B cell (primary cell): ENCODE results near the gene TGFA. TPM values are rescaled to one million over a fixed set of nuclear protein-coding genes. Genes with fewer than 3 reads are reported as not detected.

ENCODE experiments used
- ATAC-seq: fragments of 200-7000 bp; cut with Tn5 transposase; one replicate; pipeline ENCODE4 v1.10.0; 2021; ENCODE audit warnings: low read depth, mild to moderate bottlenecking, moderate number of reproducible peaks, moderate library complexity
- CTCF ChIA-PET: fragments of 350-600 bp; sonication (Branson Sonifier 250); formaldehyde crosslinking; loops from one replicate; lab custom pipeline; 2021; ENCODE audit warnings: antibody characterized with exemption, inconsistent platforms; lab: Charles Lee
- POLR2A ChIA-PET: fragments of 350-600 bp; sonication (Branson Sonifier 250); formaldehyde crosslinking; loops from one replicate; lab custom pipeline; 2021; ENCODE audit warnings: antibody characterized with exemption; lab: Charles Lee
- DNase-seq: peaks from one replicate; pipeline ENCODE4 v3.0.0; 2013
- H2AFZ ChIP-seq: 2 replicates; pipeline ENCODE4 v1.6.1; 2012; ENCODE audit warnings: mild to moderate bottlenecking, low read depth, low read length; ENCODE audit not compliant: insufficient read depth, poor library complexity, severe bottlenecking
- H3K27ac ChIP-seq, 2 donors: 1 replicate in 1 of 2; 2 replicates in 1 of 2; pipeline ENCODE4 v1.5.1; 2012 to 2013; ENCODE audit warnings: low read length in 2 of 2, mild to moderate bottlenecking in 2 of 2, moderate library complexity in 1 of 2
- H3K27me3 ChIP-seq, 4 experiments: fragments of 200-600 bp in 1 of 4; sonication (generic) in 1 of 4; replicated peaks in 1 of 4; 1 replicate in 2 of 4; 2 replicates in 2 of 4; pipeline versions ENCODE4 v1.6.1 to v1.7.0; 2013 to 2016; ENCODE audit warnings: low read length in 3 of 4, mild to moderate bottlenecking in 2 of 4, mixed read lengths in 1 of 4, moderate library complexity in 1 of 4; ENCODE audit not compliant: insufficient read depth in 4 of 4, control insufficient read depth in 3 of 4; ENCODE audit errors: control extremely low read depth in 1 of 4
- H3K36me3 ChIP-seq, 2 experiments: replicated peaks in 1 of 2; 1 replicate in 1 of 2; 2 replicates in 1 of 2; pipeline versions ENCODE4 v1.6.1 to v1.7.1; 2013; ENCODE audit warnings: low read length in 1 of 2; ENCODE audit not compliant: insufficient read depth in 2 of 2, control insufficient read depth in 1 of 2; ENCODE audit errors: control extremely low read depth in 1 of 2, extremely low read depth in 1 of 2
- H3K4me1 ChIP-seq, 2 donors: fragments of 200-600 bp in 1 of 2; sonication (generic) in 1 of 2; 1 replicate in 1 of 2; 2 replicates in 1 of 2; pipeline versions ENCODE4 v1.5.1 to v1.6.1; 2013 to 2017; ENCODE audit warnings: low read length in 2 of 2; ENCODE audit not compliant: control insufficient read depth in 2 of 2, insufficient read depth in 2 of 2
- H3K4me2 ChIP-seq: replicated peaks from 2 replicates; pipeline ENCODE3; 2012; ENCODE audit warnings: mild to moderate bottlenecking, low read depth, low read length; ENCODE audit not compliant: poor library complexity, severe bottlenecking
- H3K4me3 ChIP-seq, 5 experiments: fragments of 200-600 bp in 1 of 5; sonication (generic) in 1 of 5; 1 replicate in 3 of 5; 2 replicates in 2 of 5; pipeline versions ENCODE4 v1.5.1 to v1.7.0; 2011 to 2016; ENCODE audit warnings: low read length in 4 of 5, mild to moderate bottlenecking in 4 of 5, low read depth in 2 of 5, control low read depth in 1 of 5, moderate library complexity in 1 of 5; ENCODE audit not compliant: insufficient read depth in 1 of 5; ENCODE audit errors: control extremely low read depth in 1 of 5, extremely low read depth in 1 of 5
- H3K79me2 ChIP-seq: fragments of 200-600 bp; sonication (generic); one replicate; pipeline ENCODE4 v1.6.0; 2016; ENCODE audit warnings: low read length; ENCODE audit not compliant: control insufficient read depth, insufficient read depth
- H3K9ac ChIP-seq: fragments of 200-600 bp; sonication (generic); 2 replicates; pipeline ENCODE4 v1.6.1; 2017; ENCODE audit warnings: mild to moderate bottlenecking, low read length, moderate library complexity
- H3K9me3 ChIP-seq, 3 donors: one replicate each; pipeline versions ENCODE4 v1.6.1 to v1.7.1; 2013; ENCODE audit warnings: low read length in 2 of 3; ENCODE audit not compliant: control insufficient read depth in 2 of 3, insufficient read depth in 1 of 3; ENCODE audit errors: control extremely low read depth in 1 of 3
- H4K20me1 ChIP-seq: 2 replicates; pipeline ENCODE4 v1.6.0; 2012; ENCODE audit warnings: mild to moderate bottlenecking, low read length; ENCODE audit not compliant: insufficient read depth, control insufficient read depth, poor library complexity, severe bottlenecking
- H3K27ac Mint-ChIP-seq: one replicate; pipeline ENCODE4 v1.8.0; 2021; ENCODE audit warnings: mixed read lengths
- H3K27me3 Mint-ChIP-seq: one replicate; pipeline ENCODE4 v1.8.0; 2021; ENCODE audit warnings: mixed read lengths
- H3K4me1 Mint-ChIP-seq: one replicate; pipeline ENCODE4 v1.8.0; 2021; ENCODE audit warnings: mixed read lengths
- H3K4me3 Mint-ChIP-seq: one replicate; pipeline ENCODE4 v1.8.0; 2021; ENCODE audit warnings: mixed read lengths
- H3K9me3 Mint-ChIP-seq: one replicate; pipeline ENCODE4 v1.8.0; 2022; ENCODE audit warnings: mixed read lengths; ENCODE audit not compliant: insufficient read depth
- CTCF ChIP-seq: fragments of 200-600 bp; IDR thresholded peaks from one replicate; pipeline ENCODE4 v1.8.0; 2022; ENCODE audit warnings: antibody characterized with exemption, mild to moderate bottlenecking
- EZH2 ChIP-seq: IDR thresholded peaks from 2 replicates; pipeline ENCODE4 v1.6.1; 2012; ENCODE audit warnings: borderline replicate concordance, low read depth, mild to moderate bottlenecking, moderate library complexity, low read length; ENCODE audit not compliant: insufficient read depth, poor library complexity, severe bottlenecking
- WGBS: methylation state at CpG from one replicate; pipeline ENCODE4 v1.1.5; 2013; ENCODE audit warnings: missing lambda C conversion rate; ENCODE audit not compliant: insufficient coverage; 5-methylcytosine and 5-hydroxymethylcytosine counted together
- intact Hi-C: fragments of 100-400 bp; cut with micrococcal nuclease; formaldehyde crosslinking; loops from one replicate; pipeline ENCODE4 v1.10.0; 2022
- polyA plus RNA-seq: library from polyadenylated mRNA; depleted of rRNA; stranded (reverse); fragments of >200 nt; gene quantifications from 2 replicates; pipeline ENCODE4 v1.2.3, GENCODE V29; 2012
- total RNA-seq, 2 donors: library from RNA; stranded (reverse); fragments of 120-200 nt in 1 of 2; gene quantifications; 1 replicate in 1 of 2; 2 replicates in 1 of 2; pipeline versions ENCODE4 v1.2.3 to v1.2.4, GENCODE V29; 2013 to 2022

TGFA gene
- total and polyA plus RNA-seq, 2 donors (not counting 1 experiment from before 2014, with no cell fraction given): 0.04 TPM; not detected in 1

- no peak for ATAC-seq
- Mint-ChIP-seq H3K27ac (no peak overlapping the region), H3K4me1 (no peaks in the 10 kb centered on the region), H3K4me3 (no peak overlapping the region), H3K27me3 (peaks cover 22% of the 10 kb centered on the region), H3K9me3 (no peaks in the 10 kb centered on the region)
- ChIA-PET POLR2A (no interaction called here), CTCF (no interaction called here)
- no peak for DNase-seq
- Histone ChIP-seq H3K27ac (no peak overlapping the region), H3K9ac (no peak overlapping the region), H3K79me2 (no peaks in the 10 kb centered on the region), H4K20me1 (no peaks in the 10 kb centered on the region), H3K27me3 (peaks cover 0 to 18% (median 6%) of the 10 kb centered on the region in 4 experiments), H3K36me3 (no peaks in the 10 kb centered on the region), H2AFZ (no peak overlapping the region), H3K4me1 (no peaks in the 10 kb centered on the region), H3K4me3 (no peak overlapping the region), H3K9me3 (no peaks in the 10 kb centered on the region), H3K4me2 (no peak overlapping the region)
- TF ChIP-seq CTCF: no peak
- no peak for TF ChIP-seq EZH2
- intact Hi-C loops: no loop called here
- WGBS: 92% methylated on average over 5 of the region's 6 CpGs
Measured at GRCh38 chr2:70569559-70569958, 15.9 kb upstream of the TGFA start.

GRCh38 chr2:70566906-70567305 is 13.3 kb upstream of the TGFA start:
- CTCF ChIA-PET: no interaction called here
- 67% methylated on average over 1 of the region's 2 CpGs for WGBS

More at GRCh38 chr2:70566906-70567305, 13.3 kb upstream of the TGFA start:
- Histone ChIP-seq H3K79me2 (no peaks in the 10 kb centered on the region), H2AFZ (no peak overlapping the region), H3K4me1 (no peaks in the 10 kb centered on the region), H3K27ac (no peak overlapping the region), H3K4me3 (no peak overlapping the region), H3K9ac (no peak overlapping the region), H3K36me3 (no peaks in the 10 kb centered on the region), H3K4me2 (no peak overlapping the region), H3K9me3 (no peaks in the 10 kb centered on the region), H4K20me1 (no peaks in the 10 kb centered on the region), H3K27me3 (peaks cover 0 to 5% (median 0%) of the 10 kb centered on the region in 4 experiments)
- peaks cover 16% of the 10 kb centered on the region for H3K27me3 Mint-ChIP-seq
- H3K9me3 Mint-ChIP-seq: no peaks in the 10 kb centered on the region
- POLR2A ChIA-PET: no interaction called here
- no peak for ATAC-seq
- no peak overlapping the region for H3K4me3 Mint-ChIP-seq
- H3K27ac Mint-ChIP-seq: no peak overlapping the region
- no peak for DNase-seq
- H3K4me1 Mint-ChIP-seq: no peaks in the 10 kb centered on the region
- intact Hi-C loops: no loop called here
- TF ChIP-seq EZH2 (no peak), CTCF (no peak)
